AG04450 (cell line): ENCODE data around the gene FADS6. TPM values are rescaled to one million over a fixed set of nuclear protein-coding genes. Genes with fewer than 3 reads are reported as not detected.

ENCODE experiments used
- CTCF ChIA-PET: fragments of 300-600, 350-600 bp; formaldehyde crosslinking; extraction: SDS; loops from one replicate; lab custom pipeline; 2022; ENCODE audit warnings: antibody characterized with exemption, inconsistent platforms; lab: Charles Lee
- POLR2A ChIA-PET: fragments of 350-600 bp; formaldehyde crosslinking; extraction: SDS; loops from one replicate; lab custom pipeline; 2021; ENCODE audit warnings: antibody characterized with exemption, inconsistent platforms; lab: Yijun Ruan, JAX
- DNase-seq: peaks from one replicate; pipeline ENCODE4 v3.0.0-alpha.2; 2011; ENCODE audit warnings: low read depth, low spot score
- H3K27ac ChIP-seq: one replicate; pipeline ENCODE4 v1.5.1; 2012; ENCODE audit warnings: low read depth, low read length, control low read depth
- H3K27me3 ChIP-seq: one replicate; pipeline ENCODE4 v1.6.0; 2012; ENCODE audit warnings: low read length; ENCODE audit not compliant: control insufficient read depth, insufficient read depth
- H3K4me3 ChIP-seq: 2 replicates; pipeline ENCODE4 v1.5.1; 2011; ENCODE audit warnings: mild to moderate bottlenecking, low read depth, low read length, control low read depth
- H3K9me3 ChIP-seq: 2 replicates; pipeline ENCODE4 v1.5.1; 2012; ENCODE audit warnings: low read length; ENCODE audit not compliant: control insufficient read depth, insufficient read depth
- CTCF ChIP-seq: IDR thresholded peaks from 2 replicates; pipeline ENCODE4 v1.5.1; 2011; ENCODE audit warnings: low read depth, low read length, control low read depth, inconsistent platforms
- polyA minus RNA-seq: library from RNA; depleted of rRNA, polyadenylated mRNA; stranded (reverse); fragments of >200 nt; gene quantifications from 2 replicates; pipeline ENCODE4 v1.2.3, GENCODE V29; 2011; rRNA and poly(A)+ RNA removed
- polyA plus RNA-seq: library from polyadenylated mRNA; depleted of rRNA; stranded (reverse); fragments of >200 nt; gene quantifications from 2 replicates; pipeline ENCODE4 v1.2.3, GENCODE V29; 2011; rRNA removed

FADS6 gene, protein sequence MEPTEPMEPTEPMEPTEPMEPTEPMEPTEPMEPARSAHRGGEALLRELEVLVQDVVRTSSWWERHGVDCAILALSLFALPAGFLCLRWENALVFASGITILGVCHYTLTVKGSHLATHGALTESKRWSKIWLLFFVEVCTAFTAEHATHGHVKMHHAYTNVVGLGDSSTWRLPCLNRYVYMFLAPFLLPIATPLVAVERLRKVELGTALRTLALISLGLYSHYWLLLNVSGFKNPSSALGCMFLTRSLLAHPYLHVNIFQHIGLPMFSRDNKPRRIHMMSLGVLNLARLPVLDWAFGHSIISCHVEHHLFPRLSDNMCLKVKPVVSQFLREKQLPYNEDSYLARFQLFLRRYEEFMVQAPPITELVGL
- polyA plus RNA-seq, result not detected in 2 replicates
- polyA minus RNA-seq, result not detected in 2 replicates

- POLR2A ChIA-PET, result interaction anchor here (1.4 kb wide), 1 partner anchor 20 kb away, joined by 4 read pairs; the partner anchor contains the start of gene FDXR
- Histone ChIP-seq H3K27ac (no peak within 1 kb of the TSS), H3K27me3 (peaks cover 77% of the 10 kb centered on the region), H3K4me3 (no peak within 1 kb of the TSS), H3K9me3 (no peaks in the 10 kb centered on the region)
- no peak for TF ChIP-seq CTCF
- DNase-seq, result no peak
- CTCF ChIA-PET, result no interaction called here
Measured at GRCh38 chr17:74892974-74893911, at the start of gene FADS6. Gene FADS6 (minus strand): TSS chr17:74893633. CDS start chr17:74893595, 38 bp downstream.

GRCh38 chr17:74941128-74941725, 47.8 kb upstream of the FADS6 start:
- TF ChIP-seq CTCF, result no peak
- DNase-seq, result no peak
- H3K4me3 ChIP-seq, result no peak overlapping the region
- ChIA-PET POLR2A (no interaction called here), CTCF (no interaction called here)
- peaks cover 57% of the 10 kb centered on the region for H3K27me3 ChIP-seq
- no peak overlapping the region for H3K27ac ChIP-seq
- no peaks in the 10 kb centered on the region for H3K9me3 ChIP-seq

GRCh38 chr17:74939534-74939933, 46.1 kb upstream of the FADS6 start:
- TF ChIP-seq CTCF, result no peak
- Histone ChIP-seq H3K27me3 (peaks cover 67% of the 10 kb centered on the region), H3K4me3 (no peak overlapping the region), H3K9me3 (no peaks in the 10 kb centered on the region; the same call in 1 of the 2 replicates), H3K27ac (no peak overlapping the region)
- no peak for DNase-seq
- ChIA-PET CTCF (interaction anchor here (1.6 kb wide), 1 partner anchor 18 kb away, joined by 6 read pairs; no protein-coding TSS in a partner anchor), POLR2A (no interaction called here)

DNA sequence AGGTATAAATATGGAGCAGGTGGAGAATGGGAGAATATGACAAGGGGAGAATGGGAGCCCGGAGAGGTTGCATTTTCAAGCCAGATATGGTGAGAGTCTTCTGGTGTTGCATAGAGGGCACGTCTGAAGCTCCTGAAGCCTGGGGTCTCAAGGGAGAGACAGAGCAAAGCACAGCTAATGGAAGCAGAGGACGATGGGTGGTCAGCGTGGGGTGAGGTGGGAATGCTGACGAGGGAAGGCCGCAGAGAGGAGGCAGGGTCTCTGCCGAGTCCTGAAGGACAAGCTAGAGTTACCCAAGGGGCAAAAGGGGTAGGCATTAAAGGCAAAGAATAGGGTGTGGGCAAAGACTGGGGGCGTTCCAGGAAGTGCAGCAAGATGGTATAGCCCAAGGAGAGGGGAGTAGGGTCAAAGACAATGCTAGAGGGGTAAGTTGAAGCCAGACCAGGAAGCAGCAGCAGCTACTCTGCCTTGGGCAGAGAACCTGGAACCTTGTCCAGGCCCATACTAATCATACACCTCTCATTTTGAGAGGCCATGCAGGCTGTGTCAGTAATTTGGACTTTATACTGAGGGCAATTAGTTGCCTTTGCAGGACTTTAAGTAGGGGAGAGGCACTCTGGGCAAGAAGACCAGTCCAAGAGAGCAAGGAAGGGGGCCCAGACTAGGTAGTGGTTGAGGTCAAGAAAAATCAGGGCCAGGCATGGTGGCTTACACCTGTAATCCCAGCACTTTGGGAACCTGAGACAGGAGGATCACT, 44.9 kb upstream of the FADS6 start:
- Histone ChIP-seq H3K27me3 (peaks cover 69% of the 10 kb centered on the region), H3K9me3 (no peaks in the 10 kb centered on the region; the same call in 1 of the 2 replicates), H3K27ac (no peak overlapping the region), H3K4me3 (no peak overlapping the region)
- no peak for TF ChIP-seq CTCF
- no peak for DNase-seq
- POLR2A ChIA-PET, result no interaction called here
- CTCF ChIA-PET, result interaction anchor here (1.6 kb wide), 1 partner anchor 19 kb away, joined by 6 read pairs; no protein-coding TSS in a partner anchor
